Measurements from ENCODE around the gene MORF4L2.
A peak's percentile ranks its signal among the peaks of the same experiment; 100 is the strongest.

MORF4L2 gene

GRCh38 chrX:103686199-103687072 is at the start of gene MORF4L2:
Gene MORF4L2, minus strand, starts transcription at chrX:103686699. Its CDS starts 9,672 bp downstream, at chrX:103677027.
- DNase-seq, result peak; percentile 42 to 96 (median 83)

- no peak for DNase-seq
Measured at GRCh38 chrX:103734125-103734760, 47.7 kb upstream of the MORF4L2 start.

- no peak for DNase-seq
Measured at GRCh38 chrX:103733017-103733416, 46.5 kb upstream of the MORF4L2 start.

GRCh38 chrX:103730796-103731493 is 44.4 kb upstream of the MORF4L2 start:
- peak in 1 of 14 donors; percentile 29 for DNase-seq

GRCh38 chrX:103730147-103730795 is 43.8 kb upstream of the MORF4L2 start:
- DNase-seq, result no peak

GRCh38 chrX:103729015-103729414 is 42.5 kb upstream of the MORF4L2 start:
- DNase-seq, result no peak

GRCh38 chrX:103727115-103727514 is 40.6 kb upstream of the MORF4L2 start:
- DNase-seq, result no peak

- DNase-seq, result peak in 1 of 14 donors; percentile 40
Measured at GRCh38 chrX:103726477-103726876, 40.0 kb upstream of the MORF4L2 start.

- DNase-seq, result peak in 1 of 14 donors; percentile 48
Measured at GRCh38 chrX:103722505-103722904, 36.0 kb upstream of the MORF4L2 start.

GRCh38 chrX:103718120-103718519 is 31.6 kb upstream of the MORF4L2 start:
- DNase-seq, result no peak

- peak in 1 of 14 donors; percentile 60 for DNase-seq
Measured at GRCh38 chrX:103716962-103717361, 30.5 kb upstream of the MORF4L2 start.

- no peak for DNase-seq
Measured at GRCh38 chrX:103710609-103711008, 24.1 kb upstream of the MORF4L2 start, which contains the start of gene TMEM31. Gene TMEM31, plus strand, starts transcription at chrX:103710909. Its CDS starts 1,350 bp downstream, at chrX:103712259.

- peak in 10 of 14 donors; percentile 9 to 69 (median 38) for DNase-seq
Measured at GRCh38 chrX:103704863-103705262, 18.4 kb upstream of the MORF4L2 start.

GRCh38 chrX:103699243-103699642 is 12.7 kb upstream of the MORF4L2 start:
- DNase-seq, result no peak

GRCh38 chrX:103697687-103698086 is 11.2 kb upstream of the MORF4L2 start:
- no peak for DNase-seq

- DNase-seq, result no peak
Measured at GRCh38 chrX:103691059-103691458, 4.6 kb upstream of the MORF4L2 start.

- DNase-seq, result peak in 2 of 14 donors; percentile 23 to 40
Measured at GRCh38 chrX:103688946-103689345, 2.4 kb upstream of the MORF4L2 start.

GRCh38 chrX:103687696-103688201 is 1.2 kb upstream of the MORF4L2 start:
- peak in 12 of 14 donors; percentile 15 to 72 (median 60) for DNase-seq

GRCh38 chrX:103687073-103687695 is 685 bp upstream of the MORF4L2 start:
- peak; percentile 51 to 91 (median 84) for DNase-seq

- no peak for DNase-seq
Measured at GRCh38 chrX:103685396-103685795, 1.1 kb downstream of the MORF4L2 start.

- DNase-seq, result no peak
Measured at GRCh38 chrX:103681443-103681842, 5.1 kb downstream of the MORF4L2 start.

All from C1 segment of cervical spinal cord (tissue), 14 donors.